ENCODE measurements around the gene TBX10.

- TF ChIP-seq, protein P1, sequence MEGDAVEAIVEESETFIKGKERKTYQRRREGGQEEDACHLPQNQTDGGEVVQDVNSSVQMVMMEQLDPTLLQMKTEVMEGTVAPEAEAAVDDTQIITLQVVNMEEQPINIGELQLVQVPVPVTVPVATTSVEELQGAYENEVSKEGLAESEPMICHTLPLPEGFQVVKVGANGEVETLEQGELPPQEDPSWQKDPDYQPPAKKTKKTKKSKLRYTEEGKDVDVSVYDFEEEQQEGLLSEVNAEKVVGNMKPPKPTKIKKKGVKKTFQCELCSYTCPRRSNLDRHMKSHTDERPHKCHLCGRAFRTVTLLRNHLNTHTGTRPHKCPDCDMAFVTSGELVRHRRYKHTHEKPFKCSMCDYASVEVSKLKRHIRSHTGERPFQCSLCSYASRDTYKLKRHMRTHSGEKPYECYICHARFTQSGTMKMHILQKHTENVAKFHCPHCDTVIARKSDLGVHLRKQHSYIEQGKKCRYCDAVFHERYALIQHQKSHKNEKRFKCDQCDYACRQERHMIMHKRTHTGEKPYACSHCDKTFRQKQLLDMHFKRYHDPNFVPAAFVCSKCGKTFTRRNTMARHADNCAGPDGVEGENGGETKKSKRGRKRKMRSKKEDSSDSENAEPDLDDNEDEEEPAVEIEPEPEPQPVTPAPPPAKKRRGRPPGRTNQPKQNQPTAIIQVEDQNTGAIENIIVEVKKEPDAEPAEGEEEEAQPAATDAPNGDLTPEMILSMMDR (IDR thresholded peaks at IDR 0.05; ENCODE audit: low read depth, low read length, missing input control), result no peak
- TF ChIP-seq MAX (IDR thresholded peaks at IDR 0.05) (no peak), RAD21 (IDR thresholded peaks at IDR 0.05) (no peak), TAF1 (conservative IDR thresholded peaks at IDR 0.05) (no peak), JUND (IDR thresholded peaks at IDR 0.05) (no peak)
These were observed 28.1 kb upstream of the TBX10 start for GRCh38 chr11:67667490-67668191.
